WTC11 (cell line): ENCODE results near the gene TRIM42. TPM values are rescaled to one million over a fixed set of nuclear protein-coding genes. Genes with fewer than 3 reads are reported as not detected.

ENCODE experiments used
- ATAC-seq: fragments of 200-7000 bp; cut with Tn5 transposase; 2 replicates; pipeline ENCODE4 v1.10.0; 2021; ENCODE audit warnings: mild to moderate bottlenecking, moderate library complexity
- CTCF ChIA-PET: fragments of 300-600 bp; sonication (Branson Sonifier 250); formaldehyde crosslinking; loops from one replicate; lab custom pipeline; 2021; ENCODE audit warnings: antibody characterized with exemption; lab: Charles Lee
- POLR2A ChIA-PET: fragments of 350-600 bp; sonication (Branson Sonifier 250); formaldehyde crosslinking; loops from one replicate; lab custom pipeline; 2021; ENCODE audit warnings: antibody characterized with exemption; lab: Charles Lee
- DNase-seq: peaks from one replicate; pipeline ENCODE4 v3.0.0; 2021; ENCODE audit warnings: low spot score
- H3K27ac Mint-ChIP-seq: 2 replicates; pipeline ENCODE4 v1.8.0; 2021; ENCODE audit warnings: mixed read lengths
- H3K27me3 Mint-ChIP-seq: 2 replicates; pipeline ENCODE4 v1.8.0; 2021; ENCODE audit warnings: low read depth, mild to moderate bottlenecking, moderate library complexity, mixed read lengths
- H3K36me3 Mint-ChIP-seq: 2 replicates; pipeline ENCODE4 v1.8.0; 2021; ENCODE audit warnings: mixed read lengths
- H3K4me1 Mint-ChIP-seq: 2 replicates; pipeline ENCODE4 v1.8.0; 2022; ENCODE audit warnings: mixed read lengths
- H3K4me3 Mint-ChIP-seq: 2 replicates; pipeline ENCODE4 v1.8.0; 2021; ENCODE audit warnings: mild to moderate bottlenecking, moderate library complexity, mixed read lengths
- H3K9me3 Mint-ChIP-seq: 2 replicates; pipeline ENCODE4 v1.8.0; 2021; ENCODE audit warnings: mixed read lengths
- E2F4 ChIP-seq: sonication (generic); formaldehyde crosslinking; IDR thresholded peaks from 2 replicates; pipeline ENCODE4 v1.8.1; 2022; ENCODE audit warnings: low read depth, mild to moderate bottlenecking, moderate library complexity, missing genetic modification reagents, borderline replicate concordance
- E2F5 ChIP-seq: sonication (generic); formaldehyde crosslinking; IDR thresholded peaks from 2 replicates; pipeline ENCODE4 v1.8.1; 2022; ENCODE audit warnings: mild to moderate bottlenecking, moderate library complexity, missing genetic modification reagents
- FOXJ3 ChIP-seq: sonication (generic); formaldehyde crosslinking; IDR thresholded peaks from 2 replicates; pipeline ENCODE4 v1.9.0; 2021; ENCODE audit warnings: missing genetic modification reagents, mild to moderate bottlenecking, borderline replicate concordance
- GRHL2 ChIP-seq: fragments of 250-450 bp; sonication (Bioruptor Pico); IDR thresholded peaks from 2 replicates; pipeline ENCODE4 v1.8.0; 2022; ENCODE audit warnings: mild to moderate bottlenecking, moderate library complexity; ENCODE audit not compliant: insufficient replicate concordance, severe bottlenecking
- IRF1 ChIP-seq: sonication (generic); formaldehyde crosslinking; IDR thresholded peaks from 2 replicates; pipeline ENCODE4 v1.8.0; 2023; ENCODE audit warnings: missing genetic modification reagents
- NR2C2 ChIP-seq: sonication (generic); formaldehyde crosslinking; IDR thresholded peaks from 2 replicates; pipeline ENCODE4 v1.8.0; 2022; ENCODE audit warnings: mild to moderate bottlenecking, missing genetic modification reagents
- NR3C1 ChIP-seq: sonication (generic); formaldehyde crosslinking; conservative IDR thresholded peaks from 2 replicates; pipeline ENCODE4 v1.8.1; 2023; ENCODE audit warnings: low read depth, mild to moderate bottlenecking, missing genetic modification reagents
- OVOL2 ChIP-seq: fragments of 250-450 bp; sonication (Bioruptor Pico); IDR thresholded peaks from 2 replicates; pipeline ENCODE4 v1.9.0; 2021; ENCODE audit warnings: mild to moderate bottlenecking, borderline replicate concordance
- SMAD4 ChIP-seq: sonication (generic); formaldehyde crosslinking; IDR thresholded peaks from 2 replicates; pipeline ENCODE4 v1.8.0; 2022; ENCODE audit warnings: mild to moderate bottlenecking, missing genetic modification reagents
- TCF7 ChIP-seq: sonication (generic); formaldehyde crosslinking; IDR thresholded peaks from 2 replicates; pipeline ENCODE4 v1.8.0; 2022; ENCODE audit warnings: mild to moderate bottlenecking, low read depth, missing genetic modification reagents, moderate library complexity
- ZNF219 ChIP-seq: sonication (generic); formaldehyde crosslinking; IDR thresholded peaks from 2 replicates; pipeline ENCODE4 v1.8.0; 2023; ENCODE audit warnings: missing genetic modification reagents, mild to moderate bottlenecking, borderline replicate concordance
- ZNF232 ChIP-seq: sonication (generic); formaldehyde crosslinking; IDR thresholded peaks from 2 replicates; pipeline ENCODE4 v1.8.0; 2022; ENCODE audit warnings: mild to moderate bottlenecking, missing genetic modification reagents
- ZNF263 ChIP-seq: sonication (generic); formaldehyde crosslinking; IDR thresholded peaks from 2 replicates; pipeline ENCODE4 v1.8.1; 2022; ENCODE audit warnings: low read depth, mild to moderate bottlenecking, moderate library complexity, missing genetic modification reagents
- ZNF512 ChIP-seq: sonication (generic); formaldehyde crosslinking; IDR thresholded peaks from 2 replicates; pipeline ENCODE4 v1.8.1; 2022; ENCODE audit warnings: missing genetic modification reagents, borderline replicate concordance
- ZNF532 ChIP-seq: fragments of 250-450 bp; sonication (Bioruptor Pico); IDR thresholded peaks from 2 replicates; pipeline ENCODE4 v1.9.0; 2021; ENCODE audit warnings: mild to moderate bottlenecking, borderline replicate concordance
- total RNA-seq: library from RNA; stranded (reverse); gene quantifications from 3 replicates; pipeline ENCODE4 v1.2.3, GENCODE V29; 2021
- TF ChIP-seq, protein P1 (sequence below): sonication (generic); formaldehyde crosslinking; IDR thresholded peaks from 2 replicates; pipeline ENCODE4 v1.8.0; 2022; ENCODE audit warnings: mild to moderate bottlenecking, missing genetic modification reagents
- TF ChIP-seq, protein P2 (sequence below): sonication (generic); formaldehyde crosslinking; IDR thresholded peaks from 2 replicates; pipeline ENCODE4 v1.8.0; 2023; ENCODE audit warnings: missing genetic modification reagents, mild to moderate bottlenecking, borderline replicate concordance
- TF ChIP-seq, protein P3 (sequence below): fragments of 200-600 bp; IDR thresholded peaks from 2 replicates; pipeline ENCODE4 v1.8.0; 2022; ENCODE audit warnings: antibody characterized with exemption

TRIM42 gene
- total RNA-seq, 1 experiment from 2014 or later: not detected

DNA sequence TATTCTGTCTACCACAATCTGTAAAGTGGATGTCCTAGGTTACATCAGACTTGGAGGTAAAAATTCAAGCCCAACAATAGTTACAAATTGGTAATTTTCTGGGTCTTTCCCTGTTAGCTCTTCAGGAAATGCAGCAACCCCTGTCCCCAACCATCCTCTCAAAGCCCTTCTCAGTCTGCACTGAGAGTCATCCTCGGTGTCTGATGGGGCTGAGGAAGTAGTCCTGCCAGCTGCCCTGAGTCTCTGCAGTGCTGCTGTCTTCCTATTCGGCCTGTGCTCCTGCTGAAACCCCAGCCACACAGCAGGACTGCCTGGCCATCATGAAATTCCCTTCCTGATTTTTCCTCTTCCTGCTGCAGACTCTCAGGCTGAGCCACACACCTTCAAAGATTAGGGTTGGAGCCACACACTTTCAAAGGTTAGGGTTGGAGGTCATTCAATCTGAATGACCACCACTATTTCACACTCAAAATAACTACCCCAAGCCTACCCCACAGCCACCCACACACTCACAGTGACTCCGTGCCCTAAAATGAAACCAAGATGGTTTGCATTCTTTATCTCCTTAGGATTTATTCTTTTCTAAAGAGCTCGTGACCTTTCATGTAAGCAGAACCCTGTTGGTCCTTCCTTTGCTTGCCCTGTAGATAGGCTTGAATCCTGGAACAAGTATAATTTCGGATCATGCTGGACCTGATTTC, 17.6 kb downstream of the TRIM42 start (continued):
- TF ChIP-seq, protein P1, sequence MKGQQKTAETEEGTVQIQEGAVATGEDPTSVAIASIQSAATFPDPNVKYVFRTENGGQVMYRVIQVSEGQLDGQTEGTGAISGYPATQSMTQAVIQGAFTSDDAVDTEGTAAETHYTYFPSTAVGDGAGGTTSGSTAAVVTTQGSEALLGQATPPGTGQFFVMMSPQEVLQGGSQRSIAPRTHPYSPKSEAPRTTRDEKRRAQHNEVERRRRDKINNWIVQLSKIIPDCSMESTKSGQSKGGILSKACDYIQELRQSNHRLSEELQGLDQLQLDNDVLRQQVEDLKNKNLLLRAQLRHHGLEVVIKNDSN (CRISPR knock-in tag): no peak
- TF ChIP-seq IRF1 (CRISPR knock-in tag) (no peak), E2F4 (no peak), OVOL2 (CRISPR knock-in tag) (no peak), NR3C1 (CRISPR knock-in tag) (no peak), GRHL2 (no peak), TCF7 (no peak), E2F5 (CRISPR knock-in tag) (no peak)
- TF ChIP-seq, protein P2, sequence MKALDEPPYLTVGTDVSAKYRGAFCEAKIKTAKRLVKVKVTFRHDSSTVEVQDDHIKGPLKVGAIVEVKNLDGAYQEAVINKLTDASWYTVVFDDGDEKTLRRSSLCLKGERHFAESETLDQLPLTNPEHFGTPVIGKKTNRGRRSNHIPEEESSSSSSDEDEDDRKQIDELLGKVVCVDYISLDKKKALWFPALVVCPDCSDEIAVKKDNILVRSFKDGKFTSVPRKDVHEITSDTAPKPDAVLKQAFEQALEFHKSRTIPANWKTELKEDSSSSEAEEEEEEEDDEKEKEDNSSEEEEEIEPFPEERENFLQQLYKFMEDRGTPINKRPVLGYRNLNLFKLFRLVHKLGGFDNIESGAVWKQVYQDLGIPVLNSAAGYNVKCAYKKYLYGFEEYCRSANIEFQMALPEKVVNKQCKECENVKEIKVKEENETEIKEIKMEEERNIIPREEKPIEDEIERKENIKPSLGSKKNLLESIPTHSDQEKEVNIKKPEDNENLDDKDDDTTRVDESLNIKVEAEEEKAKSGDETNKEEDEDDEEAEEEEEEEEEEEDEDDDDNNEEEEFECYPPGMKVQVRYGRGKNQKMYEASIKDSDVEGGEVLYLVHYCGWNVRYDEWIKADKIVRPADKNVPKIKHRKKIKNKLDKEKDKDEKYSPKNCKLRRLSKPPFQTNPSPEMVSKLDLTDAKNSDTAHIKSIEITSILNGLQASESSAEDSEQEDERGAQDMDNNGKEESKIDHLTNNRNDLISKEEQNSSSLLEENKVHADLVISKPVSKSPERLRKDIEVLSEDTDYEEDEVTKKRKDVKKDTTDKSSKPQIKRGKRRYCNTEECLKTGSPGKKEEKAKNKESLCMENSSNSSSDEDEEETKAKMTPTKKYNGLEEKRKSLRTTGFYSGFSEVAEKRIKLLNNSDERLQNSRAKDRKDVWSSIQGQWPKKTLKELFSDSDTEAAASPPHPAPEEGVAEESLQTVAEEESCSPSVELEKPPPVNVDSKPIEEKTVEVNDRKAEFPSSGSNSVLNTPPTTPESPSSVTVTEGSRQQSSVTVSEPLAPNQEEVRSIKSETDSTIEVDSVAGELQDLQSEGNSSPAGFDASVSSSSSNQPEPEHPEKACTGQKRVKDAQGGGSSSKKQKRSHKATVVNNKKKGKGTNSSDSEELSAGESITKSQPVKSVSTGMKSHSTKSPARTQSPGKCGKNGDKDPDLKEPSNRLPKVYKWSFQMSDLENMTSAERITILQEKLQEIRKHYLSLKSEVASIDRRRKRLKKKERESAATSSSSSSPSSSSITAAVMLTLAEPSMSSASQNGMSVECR (CRISPR knock-in tag): no peak
- TF ChIP-seq, all 79 proteins: peak for 0

DNA sequence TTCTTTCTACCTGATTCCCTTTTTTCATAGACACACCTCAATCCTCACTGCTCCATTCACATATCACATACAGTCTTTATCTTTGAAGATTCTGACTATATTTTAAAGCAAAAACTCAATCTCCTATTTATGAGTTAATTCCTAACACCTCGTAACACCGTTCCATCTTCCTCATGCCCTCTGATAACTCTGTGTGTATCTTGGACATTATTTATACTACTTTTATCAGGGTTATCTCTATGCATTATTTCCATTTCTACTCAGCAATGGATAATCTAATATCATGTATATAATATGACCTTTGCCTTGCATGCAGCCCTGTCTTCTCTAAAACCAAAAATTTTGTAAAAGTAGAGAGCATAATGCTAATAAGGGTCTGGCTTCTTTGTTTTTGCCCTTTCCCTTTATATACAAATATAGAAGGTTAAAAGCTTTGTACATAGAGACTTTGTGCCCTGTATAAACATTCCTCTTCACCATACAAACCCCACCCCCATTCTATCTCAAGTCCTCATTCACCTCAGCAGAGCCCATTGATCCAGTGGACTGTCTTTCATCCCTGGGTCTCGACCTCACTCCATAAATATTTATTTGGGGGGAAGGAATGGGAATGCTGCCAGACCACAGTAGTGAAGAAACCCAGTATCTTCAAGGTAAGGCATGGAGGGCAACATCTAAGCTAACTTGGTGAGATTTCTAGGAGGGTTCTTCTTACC, 21.8 kb downstream of the TRIM42 start:
- ChIA-PET POLR2A (no interaction called here), CTCF (no interaction called here)
- Mint-ChIP-seq H3K27ac (no peak overlapping the region), H3K36me3 (peaks cover under 1% of the 10 kb centered on the region), H3K27me3 (no peaks in the 10 kb centered on the region), H3K4me1 (0 out of 2 replicates have a peak, but pooled peaks cover 3% of the 10 kb centered on the region), H3K4me3 (no peak overlapping the region), H3K9me3 (peaks cover 5% of the 10 kb centered on the region)
- DNase-seq (no peak), ATAC-seq (no peak)
- TF ChIP-seq, protein P3, sequence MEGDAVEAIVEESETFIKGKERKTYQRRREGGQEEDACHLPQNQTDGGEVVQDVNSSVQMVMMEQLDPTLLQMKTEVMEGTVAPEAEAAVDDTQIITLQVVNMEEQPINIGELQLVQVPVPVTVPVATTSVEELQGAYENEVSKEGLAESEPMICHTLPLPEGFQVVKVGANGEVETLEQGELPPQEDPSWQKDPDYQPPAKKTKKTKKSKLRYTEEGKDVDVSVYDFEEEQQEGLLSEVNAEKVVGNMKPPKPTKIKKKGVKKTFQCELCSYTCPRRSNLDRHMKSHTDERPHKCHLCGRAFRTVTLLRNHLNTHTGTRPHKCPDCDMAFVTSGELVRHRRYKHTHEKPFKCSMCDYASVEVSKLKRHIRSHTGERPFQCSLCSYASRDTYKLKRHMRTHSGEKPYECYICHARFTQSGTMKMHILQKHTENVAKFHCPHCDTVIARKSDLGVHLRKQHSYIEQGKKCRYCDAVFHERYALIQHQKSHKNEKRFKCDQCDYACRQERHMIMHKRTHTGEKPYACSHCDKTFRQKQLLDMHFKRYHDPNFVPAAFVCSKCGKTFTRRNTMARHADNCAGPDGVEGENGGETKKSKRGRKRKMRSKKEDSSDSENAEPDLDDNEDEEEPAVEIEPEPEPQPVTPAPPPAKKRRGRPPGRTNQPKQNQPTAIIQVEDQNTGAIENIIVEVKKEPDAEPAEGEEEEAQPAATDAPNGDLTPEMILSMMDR: no peak
- TF ChIP-seq SMAD4 (no peak), ZNF263 (CRISPR knock-in tag) (no peak), ZNF512 (CRISPR knock-in tag) (no peak), ZNF532 (CRISPR knock-in tag) (no peak), NR2C2 (CRISPR knock-in tag) (no peak), ZNF219 (CRISPR knock-in tag) (no peak), FOXJ3 (no peak), ZNF232 (CRISPR knock-in tag) (no peak)
